ENCODE data around the gene OXA1L. TPM values are rescaled to one million over a fixed set of nuclear protein-coding genes. Genes with fewer than 3 reads are reported as not detected.

OXA1L gene
- total RNA-seq, 4 donors from 2014 or later, result 38.3 to 87.8 (median 55.9) TPM

- H3K36me3 ChIP-seq, result no peaks in the 10 kb centered on the region
- H3K27me3 ChIP-seq, result no peaks in the 10 kb centered on the region
- TF ChIP-seq, protein P1, sequence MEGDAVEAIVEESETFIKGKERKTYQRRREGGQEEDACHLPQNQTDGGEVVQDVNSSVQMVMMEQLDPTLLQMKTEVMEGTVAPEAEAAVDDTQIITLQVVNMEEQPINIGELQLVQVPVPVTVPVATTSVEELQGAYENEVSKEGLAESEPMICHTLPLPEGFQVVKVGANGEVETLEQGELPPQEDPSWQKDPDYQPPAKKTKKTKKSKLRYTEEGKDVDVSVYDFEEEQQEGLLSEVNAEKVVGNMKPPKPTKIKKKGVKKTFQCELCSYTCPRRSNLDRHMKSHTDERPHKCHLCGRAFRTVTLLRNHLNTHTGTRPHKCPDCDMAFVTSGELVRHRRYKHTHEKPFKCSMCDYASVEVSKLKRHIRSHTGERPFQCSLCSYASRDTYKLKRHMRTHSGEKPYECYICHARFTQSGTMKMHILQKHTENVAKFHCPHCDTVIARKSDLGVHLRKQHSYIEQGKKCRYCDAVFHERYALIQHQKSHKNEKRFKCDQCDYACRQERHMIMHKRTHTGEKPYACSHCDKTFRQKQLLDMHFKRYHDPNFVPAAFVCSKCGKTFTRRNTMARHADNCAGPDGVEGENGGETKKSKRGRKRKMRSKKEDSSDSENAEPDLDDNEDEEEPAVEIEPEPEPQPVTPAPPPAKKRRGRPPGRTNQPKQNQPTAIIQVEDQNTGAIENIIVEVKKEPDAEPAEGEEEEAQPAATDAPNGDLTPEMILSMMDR (IDR thresholded peaks at IDR 0.05), result no peak
- no peak for TF ChIP-seq POLR2A (IDR thresholded peaks at IDR 0.05)
- no peak overlapping the region for H3K27ac ChIP-seq
- intact Hi-C loops (cut with DNase I; ENCODE audit: low total_unique reads), result no loop called here
- no peaks in the 10 kb centered on the region for H3K9me3 ChIP-seq
- no peak overlapping the region for H3K4me3 ChIP-seq
- DNase-seq, result no peak
- no peaks in the 10 kb centered on the region for H3K4me1 ChIP-seq
Measured at GRCh38 chr14:22814373-22814772, 47.9 kb downstream of the OXA1L start.

DNA sequence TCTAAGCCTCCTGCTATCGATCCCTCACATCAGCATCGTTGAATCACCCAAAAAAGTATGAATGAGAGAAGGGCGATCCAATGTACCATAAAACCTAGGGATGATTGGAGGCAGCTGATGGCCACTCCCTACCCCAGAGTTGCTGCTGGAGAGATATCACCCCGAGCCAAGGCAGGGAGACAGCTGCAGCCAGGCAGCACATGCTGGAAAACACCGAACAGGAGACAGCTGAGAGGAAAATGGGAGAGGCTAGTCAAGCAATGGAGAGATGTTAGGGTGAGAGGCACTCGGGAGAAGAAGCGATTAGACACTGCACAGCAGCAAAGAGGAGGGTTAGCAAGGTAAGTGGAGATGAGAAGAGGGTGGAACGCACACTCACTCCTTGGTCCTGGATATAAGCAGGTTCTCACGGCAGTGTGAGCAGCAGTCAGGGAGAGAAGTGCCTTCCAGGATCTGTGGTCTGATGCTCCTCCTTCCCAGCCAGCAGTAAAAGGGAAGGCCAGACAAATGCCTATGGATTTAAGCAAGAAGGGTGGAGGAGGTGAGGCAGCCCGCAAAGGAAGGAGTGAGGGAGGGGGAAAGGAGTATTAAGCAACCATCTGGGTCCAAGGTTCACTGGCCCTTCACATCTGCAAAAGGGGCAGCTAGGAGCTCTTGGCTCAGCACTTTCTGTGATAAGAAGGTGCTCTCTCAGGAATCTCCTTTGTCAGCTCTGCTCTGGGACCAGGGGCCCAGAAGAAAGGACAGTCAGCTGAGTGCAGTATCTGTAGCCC, 48.6 kb downstream of the OXA1L start, which contains the start of gene SLC7A7:
Gene SLC7A7, minus strand, starts transcription at position 495 of the 773 bp plus-strand sequence. CDS start 2,037 bp downstream, outside the sequence.
- no peak for DNase-seq
- intact Hi-C loops (cut with DNase I; ENCODE audit: low total_unique reads), result no loop called here
- no peak for TF ChIP-seq POLR2A (IDR thresholded peaks at IDR 0.05)
- TF ChIP-seq, protein P1 (IDR thresholded peaks at IDR 0.05), result no peak
- no peaks in the 10 kb centered on the region for H3K9me3 ChIP-seq
- H3K4me1 ChIP-seq, result peaks cover 0 to 6% of the 10 kb centered on the region in 2 donors
- H3K36me3 ChIP-seq, result no peaks in the 10 kb centered on the region
- H3K27ac ChIP-seq, result peak within 1 kb of the TSS; percentile 33 to 49
- H3K4me3 ChIP-seq, result no peak within 1 kb of the TSS
- no peaks in the 10 kb centered on the region for H3K27me3 ChIP-seq

DNA sequence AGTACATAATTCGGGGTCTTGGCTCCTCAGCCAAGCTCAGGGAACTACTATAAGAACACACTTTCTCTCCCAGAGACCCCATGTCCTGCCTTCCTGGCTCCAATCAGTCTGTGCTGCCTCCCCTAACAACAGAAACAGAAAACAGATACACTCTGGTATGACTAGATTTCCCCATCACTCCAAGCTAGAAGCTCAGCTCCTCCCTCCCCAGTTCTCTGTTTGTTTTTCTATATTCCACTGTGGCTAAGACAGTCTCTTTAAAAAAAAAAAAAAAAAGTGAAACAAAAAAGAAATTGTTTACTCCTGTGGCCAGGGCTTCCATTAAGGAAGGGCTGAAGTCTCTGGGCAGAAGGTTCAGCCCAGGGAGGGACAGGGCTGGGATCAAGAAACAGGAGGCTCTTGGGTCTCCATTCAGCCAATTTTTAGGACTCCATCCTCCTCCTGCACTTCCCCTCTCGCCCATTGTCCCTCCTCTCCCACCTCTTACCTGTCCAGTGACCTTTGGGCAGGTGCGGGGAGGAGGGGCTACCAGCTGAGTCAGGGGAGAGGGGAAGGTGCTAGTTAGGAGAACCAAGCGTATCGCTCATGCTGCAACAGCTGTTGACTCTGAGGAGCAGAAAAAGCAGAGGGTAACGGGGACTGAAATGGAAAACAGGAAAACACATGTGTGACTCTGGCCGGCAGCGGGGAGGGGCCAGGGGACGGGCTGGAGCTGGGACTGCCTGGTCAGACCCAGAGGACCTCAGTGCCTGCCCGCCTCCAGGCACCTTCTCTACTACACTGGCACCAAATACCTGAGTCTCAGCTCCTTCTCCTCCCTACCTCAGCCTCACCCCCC, 52.9 kb downstream of the OXA1L start:
- intact Hi-C loops (cut with DNase I; ENCODE audit: low total_unique reads), result no loop called here
- H3K36me3 ChIP-seq, result no peaks in the 10 kb centered on the region
- H3K9me3 ChIP-seq, result no peaks in the 10 kb centered on the region
- peaks cover 0 to 12% of the 10 kb centered on the region in 2 donors for H3K4me1 ChIP-seq
- no peak for DNase-seq
- peak overlapping the region; percentile 76 to 81 for H3K27ac ChIP-seq
- H3K4me3 ChIP-seq, result peak overlapping the region in 1 of 2 donors; percentile 21
- no peaks in the 10 kb centered on the region for H3K27me3 ChIP-seq
- no peak for TF ChIP-seq POLR2A (IDR thresholded peaks at IDR 0.05)
- TF ChIP-seq, protein P1 (IDR thresholded peaks at IDR 0.05), result no peak

DNA sequence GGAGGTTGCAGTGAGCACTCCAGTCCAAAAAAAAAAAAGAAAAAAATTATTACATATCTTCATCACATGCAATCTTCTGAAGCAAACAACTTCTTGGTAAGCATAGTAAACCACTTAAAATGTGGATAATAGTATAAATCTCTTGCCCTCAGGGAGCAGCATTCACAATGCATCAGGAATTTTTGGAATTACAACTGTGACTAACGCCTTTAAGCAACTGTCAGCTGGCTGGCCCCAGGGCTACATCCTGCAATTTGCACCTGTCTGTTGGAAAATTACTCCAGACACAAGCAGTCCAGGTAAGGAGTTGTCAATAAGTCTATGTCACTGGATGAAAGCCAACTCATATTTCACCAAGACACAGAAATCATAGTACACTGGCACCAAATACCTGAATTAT, 54.2 kb downstream of the OXA1L start:
- intact Hi-C loops (cut with DNase I; ENCODE audit: low total_unique reads), result loop anchor here (5.0 kb wide), 1 partner anchor 37 kb away; no protein-coding TSS in a partner anchor
- no peak for DNase-seq
- Histone ChIP-seq H3K27me3 (no peaks in the 10 kb centered on the region), H3K4me1 (peaks cover 0 to 12% of the 10 kb centered on the region in 2 donors), H3K9me3 (no peaks in the 10 kb centered on the region), H3K4me3 (no peak overlapping the region), H3K27ac (no peak overlapping the region), H3K36me3 (no peaks in the 10 kb centered on the region)
- TF ChIP-seq, protein P1 (IDR thresholded peaks at IDR 0.05), result no peak
- no peak for TF ChIP-seq POLR2A (IDR thresholded peaks at IDR 0.05)
